Tibial nerve (tissue), 4 donors: ENCODE measurements around the gene OSM. TPM values are rescaled to one million over a fixed set of nuclear protein-coding genes. Genes with fewer than 3 reads are reported as not detected.

Experiments used
- DNase-seq, 2 donors: peaks; one replicate each; pipeline ENCODE4 v3.0.0-alpha.2; 2019; ENCODE audit warnings: low spot score in 2 of 2
- H3K27ac ChIP-seq, 4 donors: fragments of 200-600 bp; sonication (generic) in 3 of 4; one replicate each; pipeline ENCODE4 v1.5.1; 2017 to 2019; ENCODE audit warnings: mild to moderate bottlenecking in 1 of 4
- H3K27me3 ChIP-seq, 2 donors: fragments of 200-600 bp; sonication (generic) in 1 of 2; one replicate each; pipeline versions ENCODE4 v1.5.1 to v1.6.0; 2017 to 2019
- H3K36me3 ChIP-seq, 3 donors: fragments of 200-600 bp; sonication (generic); one replicate each; pipeline ENCODE4 v1.5.1; 2018 to 2019
- H3K4me1 ChIP-seq, 4 donors: fragments of 200-600 bp; sonication (generic) in 3 of 4; one replicate each; pipeline ENCODE4 v1.5.1; 2017 to 2019
- H3K4me3 ChIP-seq, 4 donors: fragments of 200-600 bp; sonication (generic) in 3 of 4; one replicate each; pipeline ENCODE4 v1.5.1; 2017 to 2019; ENCODE audit warnings: mild to moderate bottlenecking in 1 of 4, moderate library complexity in 1 of 4
- H3K9me3 ChIP-seq, 4 donors: fragments of 200-600 bp; sonication (generic) in 3 of 4; one replicate each; pipeline ENCODE4 v1.5.1; 2017 to 2019
- CTCF ChIP-seq, 5 experiments: fragments of 200-600 bp in 3 of 5; fragments of 450-650 bp in 2 of 5; sonication (generic) in 3 of 5; IDR thresholded peaks; one replicate each; pipeline ENCODE4 v1.5.1; 2016 to 2019; ENCODE audit warnings: antibody characterized with exemption in 5 of 5, mild to moderate bottlenecking in 3 of 5, moderate library complexity in 2 of 5
- EP300 ChIP-seq, 2 donors: sonication (generic); formaldehyde crosslinking; IDR thresholded peaks; one replicate each; pipeline ENCODE4 v1.6.1; 2017; ENCODE audit warnings: antibody characterized with exemption in 2 of 2, mild to moderate bottlenecking in 1 of 2
- POLR2A ChIP-seq, 2 donors: fragments of 450-650 bp; IDR thresholded peaks; one replicate each; pipeline ENCODE4 v1.6.1; 2017; ENCODE audit warnings: antibody characterized with exemption in 2 of 2, mild to moderate bottlenecking in 2 of 2, moderate library complexity in 2 of 2
- WGBS, 2 donors: methylation state at CpG; one replicate each; pipeline ENCODE4 v1.1.5; 2018; 5-methylcytosine and 5-hydroxymethylcytosine counted together
- total RNA-seq, 4 donors: library from RNA; depleted of rRNA; stranded (reverse); fragments of >200 nt; gene quantifications; one replicate each; pipeline ENCODE4 v1.1.0, GENCODE V29; 2016

The OSM gene
- total RNA-seq, 4 donors from 2014 or later: 1.4 to 19.7 (median 4.2) TPM

GRCh38 chr22:30232716-30233218 is 33.9 kb downstream of the OSM start:
- no peaks in the 10 kb centered on the region for H3K9me3 ChIP-seq
- no peak for TF ChIP-seq CTCF (IDR thresholded peaks at IDR 0.05)
- no peak for TF ChIP-seq POLR2A (IDR thresholded peaks at IDR 0.05)
- no peak for DNase-seq
- H3K4me3 ChIP-seq: no peak overlapping the region
- H3K27ac ChIP-seq: no peak overlapping the region
- H3K27me3 ChIP-seq: no peaks in the 10 kb centered on the region
- H3K36me3 ChIP-seq: no peaks in the 10 kb centered on the region
- H3K4me1 ChIP-seq: peaks cover 0 to 25% (median 7%) of the 10 kb centered on the region in 4 donors
- 35 to 37% methylated on average over 16 to 17 of the region's 17 CpGs for WGBS, 2 donors

- Histone ChIP-seq H3K4me1 (peaks cover 0 to 18% (median 6%) of the 10 kb centered on the region in 4 donors), H3K9me3 (no peaks in the 10 kb centered on the region), H3K4me3 (no peak overlapping the region), H3K27me3 (no peaks in the 10 kb centered on the region), H3K27ac (no peak overlapping the region), H3K36me3 (no peaks in the 10 kb centered on the region)
- TF ChIP-seq POLR2A (IDR thresholded peaks at IDR 0.05) (no peak), EP300 (IDR thresholded peaks at IDR 0.05) (no peak), CTCF (IDR thresholded peaks at IDR 0.05) (no peak)
- no peak for DNase-seq
- 79 to 83% methylated on average over 9 of the region's 9 CpGs for WGBS, 2 donors
Observed at GRCh38 chr22:30230787-30231461, 35.7 kb downstream of the OSM start.

- Histone ChIP-seq H3K4me3 (no peak overlapping the region), H3K27me3 (no peaks in the 10 kb centered on the region), H3K27ac (no peak overlapping the region), H3K4me1 (peaks cover 0 to 12% (median 3%) of the 10 kb centered on the region in 4 donors), H3K9me3 (no peaks in the 10 kb centered on the region), H3K36me3 (no peaks in the 10 kb centered on the region)
- no peak for DNase-seq
- WGBS, 2 donors: 88 to 91% methylated on average over 3 of the region's 3 CpGs
- TF ChIP-seq POLR2A (IDR thresholded peaks at IDR 0.05) (no peak), EP300 (IDR thresholded peaks at IDR 0.05) (no peak), CTCF (IDR thresholded peaks at IDR 0.05) (no peak)
Observed at GRCh38 chr22:30230330-30230729, 36.3 kb downstream of the OSM start.

- no peak overlapping the region for H3K27ac ChIP-seq
- no peak overlapping the region for H3K4me3 ChIP-seq
- no peak for TF ChIP-seq EP300 (IDR thresholded peaks at IDR 0.05)
- no peak for TF ChIP-seq POLR2A (IDR thresholded peaks at IDR 0.05)
- no peak for TF ChIP-seq CTCF (IDR thresholded peaks at IDR 0.05)
- peaks cover 0 to 4% (median 0%) of the 10 kb centered on the region in 4 donors for H3K4me1 ChIP-seq
- no peaks in the 10 kb centered on the region for H3K36me3 ChIP-seq
- H3K9me3 ChIP-seq: no peaks in the 10 kb centered on the region
- WGBS, 2 donors: 56 to 65% methylated on average over 20 of the region's 21 CpGs
- DNase-seq: no peak
- H3K27me3 ChIP-seq: no peaks in the 10 kb centered on the region
Observed at GRCh38 chr22:30228509-30229359, 37.9 kb downstream of the OSM start.
